Activated CD4-positive, alpha-beta T cell treated with anti-CD3 and anti-CD28 coated beads, Interleukin-2, amount 10 ng/mL, durations not matched to agents 7 days and 5 days (primary cell): ENCODE data around the gene PRPF40B. TPM values are rescaled to one million over a fixed set of nuclear protein-coding genes. Genes with fewer than 3 reads are reported as not detected.
A peak's percentile ranks its signal among the peaks of the same experiment; 100 is the strongest.

Source experiments
- CTCF ChIA-PET: fragments of 350-600 bp; sonication (Branson Sonifier 250); formaldehyde crosslinking; loops from one replicate; lab custom pipeline; 2021; ENCODE audit warnings: antibody characterized with exemption; lab: Charles Lee
- POLR2A ChIA-PET: fragments of 350-600 bp; sonication (Branson Sonifier 250); formaldehyde crosslinking; loops from one replicate; lab custom pipeline; 2021; ENCODE audit warnings: antibody characterized with exemption; lab: Charles Lee
- DNase-seq: peaks from one replicate; pipeline ENCODE4 v3.0.0-alpha.2; 2020
- H3K27ac Mint-ChIP-seq: one replicate; pipeline ENCODE4 v1.8.0; 2021; ENCODE audit warnings: mild to moderate bottlenecking, moderate library complexity, mixed read lengths
- H3K27me3 Mint-ChIP-seq: one replicate; pipeline ENCODE4 v1.8.0; 2021; ENCODE audit warnings: mixed read lengths
- H3K36me3 Mint-ChIP-seq: one replicate; pipeline ENCODE4 v1.8.0; 2021; ENCODE audit warnings: low read depth, mixed read lengths
- H3K4me1 Mint-ChIP-seq: one replicate; pipeline ENCODE4 v1.8.0; 2021; ENCODE audit warnings: mixed read lengths
- H3K4me3 Mint-ChIP-seq: one replicate; pipeline ENCODE4 v1.8.0; 2021; ENCODE audit warnings: mild to moderate bottlenecking, moderate library complexity, mixed read lengths
- H3K9me3 Mint-ChIP-seq: one replicate; pipeline ENCODE4 v1.8.0; 2021; ENCODE audit warnings: mixed read lengths
- total RNA-seq, 2 experiments: library from RNA; stranded (reverse); gene quantifications; one replicate each; pipeline ENCODE4 v1.2.3, GENCODE V29; 2021

Gene PRPF40B
- total RNA-seq, 2 experiments from 2014 or later = 11.6 to 11.7 TPM

DNA sequence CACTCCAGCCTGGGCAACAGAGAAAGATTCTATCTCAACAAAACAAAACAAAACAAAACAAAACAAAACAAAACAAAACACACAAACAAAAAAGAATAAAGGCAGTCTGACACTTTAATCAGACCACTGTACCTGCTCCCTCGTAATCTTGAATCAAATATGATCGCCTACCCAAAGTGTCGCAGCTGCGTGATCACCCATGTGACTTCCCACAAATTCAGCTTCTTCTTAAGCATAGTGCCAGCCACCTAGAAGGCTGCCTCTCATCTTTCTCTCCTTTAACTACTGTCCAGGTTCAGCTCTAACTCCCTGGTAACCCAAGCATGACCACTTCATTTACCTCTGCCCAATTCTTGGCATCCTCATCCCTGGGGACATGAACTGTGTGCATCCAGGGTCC, 46.4 kb downstream of the PRPF40B start:
- peaks cover 25% of the 10 kb centered on the region for H3K36me3 Mint-ChIP-seq
- H3K4me3 Mint-ChIP-seq = no peak overlapping the region
- ChIA-PET CTCF (interaction anchor here (0.5 to 8.5 kb wide), 10 partner anchors 8 to 401 kb away, joined by 3 to 57 read pairs (median 4); partner anchors contain the start of genes FMNL3 and TMBIM6), POLR2A (no interaction called here)
- H3K27me3 Mint-ChIP-seq = no peaks in the 10 kb centered on the region
- H3K9me3 Mint-ChIP-seq = peaks cover 3% of the 10 kb centered on the region
- DNase-seq = no peak
- peaks cover 86% of the 10 kb centered on the region for H3K4me1 Mint-ChIP-seq
- peak overlapping the region; percentile 95 for H3K27ac Mint-ChIP-seq

DNA sequence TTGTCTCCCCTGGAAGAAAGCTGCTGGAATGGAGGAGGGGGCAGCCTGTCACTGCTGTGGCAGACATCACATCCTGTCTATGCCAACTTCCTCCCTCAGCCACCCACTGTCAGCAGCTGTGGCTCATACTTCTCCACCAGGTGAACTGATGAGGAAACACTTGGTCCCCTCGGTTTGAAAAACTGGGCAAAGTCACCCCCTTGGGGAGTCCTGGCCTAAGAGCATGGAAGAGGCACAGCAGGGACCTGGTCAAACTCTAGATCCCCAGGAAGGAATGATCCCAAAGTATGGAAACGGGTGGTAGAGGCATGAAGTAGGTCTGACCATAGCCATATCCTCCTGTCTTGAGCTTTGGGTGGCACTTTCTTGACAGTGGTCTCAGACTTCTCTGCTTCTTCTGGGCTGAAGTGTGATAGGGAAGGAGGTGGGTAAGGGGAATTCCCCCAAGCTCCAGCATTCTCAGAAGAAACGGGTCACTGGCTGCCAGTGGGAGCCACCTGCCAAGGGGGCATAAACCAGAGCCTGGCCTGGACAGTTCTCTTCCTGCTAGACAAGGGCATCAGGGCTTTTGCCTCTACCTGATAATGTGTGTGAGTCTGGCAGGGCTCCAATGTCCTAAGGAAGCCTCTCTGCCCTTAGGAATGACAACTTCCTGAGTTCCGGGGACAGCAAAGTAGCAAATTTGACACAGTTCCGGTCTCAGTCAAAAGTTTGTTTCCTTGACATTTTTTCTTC, 47.8 kb downstream of the PRPF40B start:
- peak overlapping the region; percentile 95 for H3K27ac Mint-ChIP-seq
- no peaks in the 10 kb centered on the region for H3K27me3 Mint-ChIP-seq
- H3K9me3 Mint-ChIP-seq = peaks cover 3% of the 10 kb centered on the region
- peak overlapping the region; percentile 63 for H3K4me3 Mint-ChIP-seq
- ChIA-PET CTCF (interaction anchor here (0.8 to 8.5 kb wide), 7 partner anchors 9 to 41 kb away, joined by 3 to 57 read pairs (median 10); partner anchors contain the start of gene FMNL3), POLR2A (interaction anchor here (0.6 to 1.3 kb wide), 3 partner anchors 15 to 36 kb away, joined by 3 to 5 read pairs (median 3); partner anchors contain the start of gene FMNL3)
- peaks cover 15% of the 10 kb centered on the region for H3K36me3 Mint-ChIP-seq
- DNase-seq = peak; percentile 71
- peaks cover 86% of the 10 kb centered on the region for H3K4me1 Mint-ChIP-seq

DNA sequence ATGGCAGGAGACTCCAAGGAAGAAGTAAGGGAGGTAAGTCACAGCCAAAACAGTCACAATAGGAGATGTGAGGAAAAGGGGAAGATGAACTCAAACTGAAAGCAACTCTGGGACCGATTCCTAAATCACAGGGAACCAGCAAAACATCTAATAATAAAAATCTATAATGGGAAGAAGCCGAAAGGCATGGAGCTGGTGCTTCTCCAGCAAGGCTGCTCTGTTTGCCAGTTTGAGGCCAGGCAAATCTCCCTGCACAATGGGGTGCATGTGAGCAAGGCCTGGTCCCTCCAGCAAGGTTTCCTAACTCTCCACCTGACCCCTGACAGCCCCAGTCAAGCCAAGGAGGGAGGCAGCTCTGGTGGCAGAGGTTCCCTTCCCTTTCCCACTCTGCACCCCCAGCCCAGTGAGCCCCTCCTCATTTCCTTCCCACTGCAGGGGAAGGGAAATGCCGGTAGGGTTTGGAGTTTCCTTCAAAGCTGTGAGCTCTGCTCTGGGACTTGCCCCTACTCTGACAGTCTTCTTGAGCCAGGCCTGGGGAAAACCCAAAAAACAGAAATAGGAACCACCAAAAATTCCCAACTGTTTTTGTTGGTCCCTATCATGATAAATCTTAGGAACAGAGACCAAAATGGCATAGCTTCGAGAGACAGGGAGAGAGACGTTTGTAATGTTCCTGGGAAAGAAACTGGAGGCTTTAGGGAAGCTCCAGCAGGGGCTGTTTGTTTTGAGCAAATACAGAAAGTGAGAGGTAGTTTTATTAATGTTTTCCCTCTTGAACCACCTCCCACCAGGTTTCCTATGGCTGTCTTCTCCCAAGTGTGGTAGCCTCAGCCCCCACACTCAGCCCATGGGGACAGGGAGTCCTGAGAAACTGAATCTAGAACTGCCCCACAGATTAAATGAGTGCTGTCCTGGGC, 49.2 kb downstream of the PRPF40B start:
- Mint-ChIP-seq H3K4me1 (peaks cover 83% of the 10 kb centered on the region), H3K9me3 (peaks cover 3% of the 10 kb centered on the region), H3K4me3 (no peak overlapping the region), H3K27me3 (no peaks in the 10 kb centered on the region), H3K36me3 (peaks cover 13% of the 10 kb centered on the region), H3K27ac (peak overlapping the region; percentile 95)
- DNase-seq = no peak
- CTCF ChIA-PET = interaction anchor here (0.6 to 8.5 kb wide), 12 partner anchors 10 to 268 kb away, joined by 3 to 57 read pairs (median 8); partner anchors contain the start of genes FMNL3 and TMBIM6
- POLR2A ChIA-PET = interaction anchor here (1.3 kb wide), 1 partner anchor 34 kb away, joined by 3 read pairs; the partner anchor contains the start of gene FMNL3

DNA sequence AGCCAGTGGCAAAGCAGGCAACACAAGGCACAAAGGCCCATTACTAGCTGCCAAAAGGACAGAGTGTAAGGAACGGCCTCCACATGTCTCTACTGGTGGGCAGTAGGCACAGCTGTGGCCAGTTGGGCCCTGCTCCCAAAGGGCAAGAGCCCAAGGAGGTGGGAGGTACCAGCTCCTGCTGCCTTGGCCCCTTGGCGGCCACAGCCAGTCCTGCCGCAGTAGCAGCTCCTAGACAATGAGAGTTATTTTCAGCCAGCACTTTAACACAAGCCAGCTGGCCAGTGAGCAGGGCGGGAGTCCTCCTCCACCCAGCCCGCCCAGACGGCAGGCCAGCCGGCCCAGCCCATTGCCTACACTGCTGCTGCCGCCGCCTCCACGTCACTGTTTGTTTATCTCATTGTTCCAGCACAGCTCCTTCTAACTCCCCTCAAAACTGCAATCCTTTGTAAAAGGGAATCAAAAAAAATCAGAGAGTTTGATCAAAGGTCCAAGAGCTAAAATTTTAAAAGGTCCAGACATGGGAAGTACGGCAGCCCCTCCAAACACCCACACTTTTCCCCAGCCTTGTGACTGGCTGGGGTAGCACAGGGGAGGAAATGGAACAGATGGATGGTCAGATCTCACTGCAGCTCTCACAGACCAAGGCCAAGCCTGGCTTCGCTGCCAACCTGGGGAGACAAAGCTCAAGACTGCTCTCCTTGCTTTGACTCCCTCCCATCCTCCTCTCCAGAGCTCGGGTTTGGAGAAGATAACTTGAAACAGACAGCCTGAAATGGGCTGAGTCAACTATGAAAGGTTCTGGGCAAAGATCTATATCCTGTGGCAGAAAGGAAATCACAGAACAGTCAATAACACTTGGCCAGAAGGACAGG, 50.3 kb downstream of the PRPF40B start:
- POLR2A ChIA-PET = interaction anchor here (0.6 kb wide), 1 partner anchor 37 kb away, joined by 3 read pairs; no protein-coding TSS in a partner anchor
- CTCF ChIA-PET = interaction anchor here (0.6 to 8.5 kb wide), 15 partner anchors 9 to 112 kb away, joined by 3 to 57 read pairs (median 8); partner anchors contain the start of genes FMNL3 and TMBIM6
- no peak overlapping the region for H3K4me3 Mint-ChIP-seq
- H3K27ac Mint-ChIP-seq = peak overlapping the region; percentile 81
- H3K9me3 Mint-ChIP-seq = peaks cover 3% of the 10 kb centered on the region
- no peak for DNase-seq
- H3K36me3 Mint-ChIP-seq = peaks cover 7% of the 10 kb centered on the region
- H3K27me3 Mint-ChIP-seq = no peaks in the 10 kb centered on the region
- H3K4me1 Mint-ChIP-seq = peaks cover 75% of the 10 kb centered on the region

DNA sequence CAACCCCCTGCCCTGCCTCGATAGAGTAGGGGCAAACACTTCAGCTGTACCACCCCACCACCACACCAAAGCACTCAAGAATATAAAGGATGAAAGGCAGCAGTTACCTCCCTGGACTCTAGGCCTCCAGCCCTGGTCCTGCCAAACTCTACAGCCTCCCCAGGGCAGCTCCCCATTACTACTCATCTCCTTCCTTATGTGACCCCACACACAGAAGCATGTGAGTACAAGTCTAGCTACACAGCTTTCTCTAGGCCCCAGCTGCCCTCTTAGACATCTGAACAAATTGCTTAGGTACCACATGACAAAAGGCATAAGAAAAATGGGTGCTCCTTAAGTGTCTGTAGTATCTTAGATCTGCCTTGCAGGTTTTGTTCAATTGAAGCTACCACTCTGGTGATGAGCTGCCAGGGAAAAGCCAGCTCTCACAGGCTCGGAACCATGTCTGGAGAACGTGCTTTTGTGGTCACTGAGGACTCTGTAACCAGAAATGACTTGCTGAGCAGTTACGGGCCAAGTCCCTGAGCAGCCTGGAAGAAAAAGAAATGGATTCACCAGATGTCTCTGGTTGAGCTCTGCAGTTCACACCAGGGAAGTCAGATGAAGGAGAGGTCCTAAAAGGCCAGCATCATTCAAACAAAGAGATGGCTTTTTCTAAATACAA, 51.1 kb downstream of the PRPF40B start:
- no peak for DNase-seq
- Mint-ChIP-seq H3K27ac (peak overlapping the region; percentile 81), H3K4me3 (no peak overlapping the region), H3K9me3 (peaks cover 3% of the 10 kb centered on the region), H3K36me3 (peaks cover 5% of the 10 kb centered on the region), H3K4me1 (peaks cover 68% of the 10 kb centered on the region), H3K27me3 (no peaks in the 10 kb centered on the region)
- ChIA-PET CTCF (interaction anchor here (0.6 to 8.5 kb wide), 14 partner anchors 8 to 187 kb away, joined by 3 to 57 read pairs (median 8); partner anchors contain the start of genes FMNL3 and TMBIM6), POLR2A (interaction anchor here (0.6 kb wide), 1 partner anchor 37 kb away, joined by 3 read pairs; no protein-coding TSS in a partner anchor)

DNA sequence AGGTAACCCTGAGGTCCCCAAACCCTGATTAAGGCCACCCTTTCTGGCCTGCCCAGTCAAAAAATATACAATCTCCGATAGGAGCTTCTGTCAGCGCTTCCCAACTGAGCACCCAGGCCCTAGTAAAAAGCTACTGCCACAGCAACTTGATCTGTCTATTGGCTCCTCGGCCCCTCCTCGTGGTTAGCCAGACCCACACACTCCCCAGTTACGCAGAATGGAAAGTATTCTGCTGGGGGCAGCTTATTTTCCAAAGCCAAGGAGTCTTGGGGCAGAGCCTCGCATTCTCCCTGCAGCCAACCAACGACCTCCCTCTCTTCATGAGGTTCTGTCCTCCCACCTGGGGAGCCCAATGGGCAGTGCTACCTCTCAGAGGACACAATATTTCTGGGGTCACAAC, 51.8 kb downstream of the PRPF40B start:
- H3K9me3 Mint-ChIP-seq = no peaks in the 10 kb centered on the region
- no peak for DNase-seq
- no peaks in the 10 kb centered on the region for H3K27me3 Mint-ChIP-seq
- ChIA-PET CTCF (interaction anchor here (0.6 to 8.5 kb wide), 15 partner anchors 10 to 188 kb away, joined by 3 to 57 read pairs (median 5); partner anchors contain the start of genes FMNL3 and TMBIM6), POLR2A (interaction anchor here (0.6 kb wide), 1 partner anchor 82 kb away, joined by 3 read pairs; no protein-coding TSS in a partner anchor)
- H3K4me1 Mint-ChIP-seq = peaks cover 62% of the 10 kb centered on the region
- peaks cover 3% of the 10 kb centered on the region for H3K36me3 Mint-ChIP-seq
- H3K27ac Mint-ChIP-seq = no peak overlapping the region
- no peak overlapping the region for H3K4me3 Mint-ChIP-seq

DNA sequence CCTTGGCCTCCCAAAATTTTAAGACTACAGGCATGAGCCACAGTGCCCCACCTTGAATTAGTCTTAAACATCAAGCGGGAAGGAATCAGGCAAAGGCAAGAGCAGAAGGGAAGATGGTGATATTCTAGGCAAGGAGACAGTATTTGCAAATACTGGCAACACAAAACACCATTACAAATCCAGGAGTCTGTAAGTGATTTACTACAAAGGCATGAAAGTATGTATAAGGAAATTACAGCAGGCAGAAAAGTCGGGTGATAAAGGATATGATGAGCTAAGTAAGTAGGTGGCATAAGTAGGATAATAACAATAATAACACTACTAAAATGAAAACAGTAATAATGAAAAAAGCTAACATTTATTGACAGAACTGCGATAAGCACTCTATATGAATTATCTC, 55.4 kb downstream of the PRPF40B start:
- ChIA-PET CTCF (interaction anchor here (0.6 to 2.0 kb wide), 4 partner anchors 8 to 13 kb away, joined by 3 to 8 read pairs (median 4); no protein-coding TSS in a partner anchor), POLR2A (no interaction called here)
- DNase-seq = no peak
- Mint-ChIP-seq H3K4me1 (peaks cover 29% of the 10 kb centered on the region), H3K36me3 (no peaks in the 10 kb centered on the region), H3K4me3 (no peak overlapping the region), H3K27ac (no peak overlapping the region), H3K27me3 (no peaks in the 10 kb centered on the region), H3K9me3 (no peaks in the 10 kb centered on the region)

DNA sequence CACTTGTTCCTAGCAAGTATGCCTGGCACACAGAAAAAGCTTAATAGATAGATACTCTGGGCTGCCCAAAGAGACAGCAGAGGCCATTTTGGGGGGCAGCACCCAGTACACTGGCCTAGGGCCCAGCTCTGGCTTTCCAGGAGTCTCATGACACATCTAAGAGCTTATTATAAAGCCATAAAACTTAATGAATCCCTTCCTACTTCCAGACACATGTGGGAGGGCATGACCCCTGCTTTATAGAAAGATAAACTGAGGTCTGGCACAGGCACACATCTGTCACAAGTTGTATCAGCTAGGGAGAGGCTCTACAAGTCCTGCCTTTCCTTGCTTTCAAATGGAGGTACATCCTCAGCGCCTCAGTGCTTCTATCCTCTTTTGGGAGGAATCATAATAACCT, 56.7 kb downstream of the PRPF40B start:
- ChIA-PET CTCF (interaction anchor here (1.1 to 2.0 kb wide), 9 partner anchors 9 to 43 kb away, joined by 3 to 10 read pairs (median 5); no protein-coding TSS in a partner anchor), POLR2A (no interaction called here)
- Mint-ChIP-seq H3K9me3 (no peaks in the 10 kb centered on the region), H3K4me1 (peaks cover 29% of the 10 kb centered on the region), H3K27ac (no peak overlapping the region), H3K27me3 (no peaks in the 10 kb centered on the region), H3K4me3 (no peak overlapping the region), H3K36me3 (no peaks in the 10 kb centered on the region)
- no peak for DNase-seq

DNA sequence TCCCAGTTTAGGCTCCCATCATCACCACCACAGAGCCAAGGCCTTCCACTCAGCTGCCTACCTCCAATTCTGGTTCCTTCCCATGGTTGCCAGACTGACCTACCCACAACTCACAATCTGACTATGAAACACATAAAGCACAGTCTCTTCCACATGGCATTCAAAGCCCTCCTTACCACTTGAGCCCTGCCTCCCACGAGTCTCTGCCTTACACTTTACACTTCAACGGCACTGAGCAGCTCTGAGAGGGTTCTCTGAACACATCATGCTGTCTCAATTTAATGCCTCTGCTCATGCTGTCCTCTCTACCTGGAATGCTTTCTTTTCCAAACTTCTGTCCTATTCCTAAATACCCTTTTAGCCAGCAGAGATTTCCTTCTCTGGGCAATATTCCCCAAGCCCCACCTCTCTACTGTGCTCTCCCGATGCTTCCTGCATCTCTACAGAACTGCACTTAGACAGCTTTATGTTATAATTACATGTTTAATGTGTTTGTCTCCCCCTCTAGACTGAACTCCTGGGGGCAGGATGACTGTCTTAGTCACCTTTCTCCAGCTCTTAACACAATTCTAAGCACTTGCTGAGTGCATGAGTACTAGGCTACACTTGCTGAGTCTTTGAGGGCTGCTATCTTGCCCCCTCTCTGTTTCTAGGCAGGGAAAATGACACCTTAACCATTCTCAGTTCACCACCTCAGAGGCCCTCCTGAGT, 60.4 kb downstream of the PRPF40B start:
- POLR2A ChIA-PET = no interaction called here
- Mint-ChIP-seq H3K27ac (no peak overlapping the region), H3K36me3 (peaks cover 6% of the 10 kb centered on the region), H3K4me3 (no peak overlapping the region), H3K4me1 (peaks cover 19% of the 10 kb centered on the region), H3K9me3 (no peaks in the 10 kb centered on the region), H3K27me3 (no peaks in the 10 kb centered on the region)
- no peak for DNase-seq
- CTCF ChIA-PET = interaction anchor here (1.1 to 2.7 kb wide), 6 partner anchors 9 to 29 kb away, joined by 3 to 16 read pairs (median 6); no protein-coding TSS in a partner anchor

DNA sequence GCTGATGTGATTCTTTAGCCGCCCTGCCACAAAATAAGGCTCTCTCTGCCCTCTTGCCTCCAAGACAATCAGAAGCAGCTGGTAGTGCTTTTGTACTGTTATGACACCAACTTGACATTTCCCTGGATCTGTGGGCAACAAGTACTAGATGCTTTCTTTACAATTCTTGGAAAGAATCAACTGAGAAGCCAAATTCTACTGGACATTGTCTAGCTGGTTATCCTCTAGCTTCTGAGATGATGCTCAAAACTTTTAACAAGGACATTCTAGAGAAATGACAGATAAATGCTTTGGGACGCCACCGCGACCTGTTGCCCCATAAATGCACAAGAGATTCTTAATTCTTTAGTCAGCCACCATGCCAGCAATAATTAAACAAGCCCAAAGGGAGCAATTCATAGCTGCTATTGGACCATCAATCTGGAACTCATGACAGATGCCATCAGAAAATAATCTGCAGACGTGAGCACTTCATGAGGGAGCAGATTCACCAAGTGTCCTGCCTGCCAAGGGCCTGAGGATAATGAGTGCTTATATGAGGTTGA, 61.0 kb downstream of the PRPF40B start:
- Mint-ChIP-seq H3K36me3 (peaks cover 6% of the 10 kb centered on the region), H3K4me1 (peaks cover 22% of the 10 kb centered on the region), H3K9me3 (no peaks in the 10 kb centered on the region), H3K27me3 (no peaks in the 10 kb centered on the region), H3K4me3 (no peak overlapping the region), H3K27ac (no peak overlapping the region)
- ChIA-PET CTCF (interaction anchor here (1.1 to 2.7 kb wide), 5 partner anchors 9 to 30 kb away, joined by 3 to 16 read pairs (median 6); no protein-coding TSS in a partner anchor), POLR2A (interaction anchor here (0.6 kb wide), 1 partner anchor 430 kb away, joined by 4 read pairs; no protein-coding TSS in a partner anchor)
- DNase-seq = no peak
